Panc1 (cell line): Measurements from ENCODE around the gene CXCL1.

Experiments used
- CTCF ChIP-seq: fragments of 450-650 bp; IDR thresholded peaks from 2 replicates; pipeline ENCODE4 v1.5.1; 2017; ENCODE audit warnings: mild to moderate bottlenecking
- REST ChIP-seq, 2 experiments: IDR thresholded peaks; 2 replicates each; pipeline ENCODE4 v1.6.1; 2011 to 2012; ENCODE audit warnings: low read depth in 2 of 2, control low read depth in 1 of 2, low read length in 1 of 2, mild to moderate bottlenecking in 1 of 2, moderate library complexity in 1 of 2; ENCODE audit not compliant: insufficient read depth in 1 of 2
- SIN3A ChIP-seq: IDR thresholded peaks from 2 replicates; pipeline ENCODE4 v1.6.1; 2012; ENCODE audit warnings: low read depth, mild to moderate bottlenecking, low read length, moderate library complexity, borderline replicate concordance; ENCODE audit not compliant: insufficient read depth

GRCh38 chr4:73867783-73868182 lies 1.4 kb upstream of the CXCL1 start:
- TF ChIP-seq REST (IDR thresholded peaks at IDR 0.05; ENCODE audit: insufficient read depth in 1 of 2, low read depth in 2 of 2, low read length in 1 of 2) (no peak), CTCF (peak; percentile 13; the same call in 1 of the 2 replicates), SIN3A (no peak)
